Activated CD8-positive, alpha-beta memory T cell treated with anti-CD3 and anti-CD28 coated beads, Interleukin-2, amount 10 ng/mL, durations not matched to agents 7 days and 5 days (primary cell): ENCODE results near the gene CCDC171. TPM values are rescaled to one million over a fixed set of nuclear protein-coding genes. Genes with fewer than 3 reads are reported as not detected.

ENCODE experiments used
- ATAC-seq: fragments of 150-1000 bp; cut with Tn5 transposase; one replicate; pipeline ENCODE4 v1.10.0; 2021; ENCODE audit warnings: moderate library complexity
- CTCF ChIA-PET: fragments of 350-600 bp; sonication (Branson Sonifier 250); formaldehyde crosslinking; loops from one replicate; lab custom pipeline; 2021; ENCODE audit warnings: antibody characterized with exemption; lab: Charles Lee
- DNase-seq: peaks from one replicate; pipeline ENCODE4 v3.0.0-alpha.2; 2020
- H3K27ac Mint-ChIP-seq: one replicate; pipeline ENCODE4 v1.8.0; 2021; ENCODE audit warnings: mild to moderate bottlenecking, mixed read lengths
- H3K27me3 Mint-ChIP-seq: one replicate; pipeline ENCODE4 v1.8.0; 2021; ENCODE audit warnings: mixed read lengths
- H3K36me3 Mint-ChIP-seq: one replicate; pipeline ENCODE4 v1.8.0; 2021; ENCODE audit warnings: mild to moderate bottlenecking, mixed read lengths
- H3K4me1 Mint-ChIP-seq: one replicate; pipeline ENCODE4 v1.8.0; 2021; ENCODE audit warnings: mixed read lengths
- H3K4me3 Mint-ChIP-seq: one replicate; pipeline ENCODE4 v1.8.0; 2021; ENCODE audit warnings: mild to moderate bottlenecking, moderate library complexity, mixed read lengths
- H3K9me3 Mint-ChIP-seq: one replicate; pipeline ENCODE4 v1.8.0; 2022; ENCODE audit warnings: low read depth, mixed read lengths
- total RNA-seq, 2 experiments: library from RNA; stranded (reverse); gene quantifications; one replicate each; pipeline ENCODE4 v1.2.3, GENCODE V29; 2021

The CCDC171 gene
- total RNA-seq, 2 experiments from 2014 or later, result 2.5 to 2.9 TPM

GRCh38 chr9:15975101-15975778 is 422.4 kb downstream of the CCDC171 start:
- DNase-seq (no peak), ATAC-seq (no peak)
- Mint-ChIP-seq H3K36me3 (no peaks in the 10 kb centered on the region), H3K27me3 (no peaks in the 10 kb centered on the region), H3K27ac (no peak overlapping the region), H3K4me1 (no peaks in the 10 kb centered on the region), H3K4me3 (no peak overlapping the region), H3K9me3 (no peaks in the 10 kb centered on the region)
- CTCF ChIA-PET, result no interaction called here

GRCh38 chr9:15977438-15977837 is 424.6 kb downstream of the CCDC171 start:
- no peak overlapping the region for H3K27ac Mint-ChIP-seq
- ATAC-seq (no peak), DNase-seq (no peak)
- no peaks in the 10 kb centered on the region for H3K36me3 Mint-ChIP-seq
- H3K27me3 Mint-ChIP-seq, result no peaks in the 10 kb centered on the region
- H3K4me3 Mint-ChIP-seq, result no peak overlapping the region
- CTCF ChIA-PET, result no interaction called here
- no peaks in the 10 kb centered on the region for H3K4me1 Mint-ChIP-seq
- no peaks in the 10 kb centered on the region for H3K9me3 Mint-ChIP-seq

GRCh38 chr9:15982182-15982581 is 429.3 kb downstream of the CCDC171 start:
- DNase-seq (no peak), ATAC-seq (no peak)
- H3K36me3 Mint-ChIP-seq, result no peaks in the 10 kb centered on the region
- H3K9me3 Mint-ChIP-seq, result no peaks in the 10 kb centered on the region
- no peak overlapping the region for H3K4me3 Mint-ChIP-seq
- no peaks in the 10 kb centered on the region for H3K27me3 Mint-ChIP-seq
- no peak overlapping the region for H3K27ac Mint-ChIP-seq
- H3K4me1 Mint-ChIP-seq, result no peaks in the 10 kb centered on the region
- CTCF ChIA-PET, result no interaction called here

- peaks cover 5% of the 10 kb centered on the region for H3K9me3 Mint-ChIP-seq
- ATAC-seq, result no peak
- no peak overlapping the region for H3K27ac Mint-ChIP-seq
- H3K27me3 Mint-ChIP-seq, result no peaks in the 10 kb centered on the region
- DNase-seq, result no peak
- no peak overlapping the region for H3K4me3 Mint-ChIP-seq
- H3K4me1 Mint-ChIP-seq, result no peaks in the 10 kb centered on the region
- CTCF ChIA-PET, result no interaction called here
- H3K36me3 Mint-ChIP-seq, result no peaks in the 10 kb centered on the region
Measured at GRCh38 chr9:15999422-16000339, 446.8 kb downstream of the CCDC171 start.

- ATAC-seq (no peak), DNase-seq (no peak)
- Mint-ChIP-seq H3K27ac (no peak overlapping the region), H3K4me3 (no peak overlapping the region), H3K9me3 (peaks cover 5% of the 10 kb centered on the region), H3K36me3 (no peaks in the 10 kb centered on the region), H3K27me3 (no peaks in the 10 kb centered on the region), H3K4me1 (no peaks in the 10 kb centered on the region)
- CTCF ChIA-PET, result no interaction called here
Measured at GRCh38 chr9:16000811-16001210, 448.0 kb downstream of the CCDC171 start.

GRCh38 chr9:16001856-16002255 is 449.0 kb downstream of the CCDC171 start:
- H3K4me1 Mint-ChIP-seq, result no peaks in the 10 kb centered on the region
- DNase-seq, result no peak
- H3K9me3 Mint-ChIP-seq, result peaks cover 3% of the 10 kb centered on the region
- H3K36me3 Mint-ChIP-seq, result no peaks in the 10 kb centered on the region
- CTCF ChIA-PET, result no interaction called here
- no peak overlapping the region for H3K27ac Mint-ChIP-seq
- no peaks in the 10 kb centered on the region for H3K27me3 Mint-ChIP-seq
- no peak for ATAC-seq
- no peak overlapping the region for H3K4me3 Mint-ChIP-seq

- DNase-seq (no peak), ATAC-seq (no peak)
- no peaks in the 10 kb centered on the region for H3K36me3 Mint-ChIP-seq
- H3K4me3 Mint-ChIP-seq, result no peak overlapping the region
- no peak overlapping the region for H3K27ac Mint-ChIP-seq
- H3K27me3 Mint-ChIP-seq, result no peaks in the 10 kb centered on the region
- peaks cover 3% of the 10 kb centered on the region for H3K9me3 Mint-ChIP-seq
- CTCF ChIA-PET, result no interaction called here
- H3K4me1 Mint-ChIP-seq, result no peaks in the 10 kb centered on the region
Measured at GRCh38 chr9:16002816-16003215, 450.0 kb downstream of the CCDC171 start.

GRCh38 chr9:16003785-16004184 is 450.9 kb downstream of the CCDC171 start:
- no peaks in the 10 kb centered on the region for H3K27me3 Mint-ChIP-seq
- H3K9me3 Mint-ChIP-seq, result peaks cover 3% of the 10 kb centered on the region
- CTCF ChIA-PET, result no interaction called here
- no peaks in the 10 kb centered on the region for H3K4me1 Mint-ChIP-seq
- no peaks in the 10 kb centered on the region for H3K36me3 Mint-ChIP-seq
- no peak overlapping the region for H3K4me3 Mint-ChIP-seq
- ATAC-seq (no peak), DNase-seq (no peak)
- no peak overlapping the region for H3K27ac Mint-ChIP-seq

GRCh38 chr9:16004613-16005012 is 451.8 kb downstream of the CCDC171 start:
- DNase-seq, result no peak
- CTCF ChIA-PET, result no interaction called here
- Mint-ChIP-seq H3K36me3 (no peaks in the 10 kb centered on the region), H3K27ac (no peak overlapping the region), H3K9me3 (peaks cover 3% of the 10 kb centered on the region), H3K27me3 (no peaks in the 10 kb centered on the region), H3K4me1 (no peaks in the 10 kb centered on the region), H3K4me3 (no peak overlapping the region)
- ATAC-seq, result no peak

- H3K27ac Mint-ChIP-seq, result no peak overlapping the region
- no peaks in the 10 kb centered on the region for H3K36me3 Mint-ChIP-seq
- no peak overlapping the region for H3K4me3 Mint-ChIP-seq
- ATAC-seq (no peak), DNase-seq (no peak)
- H3K4me1 Mint-ChIP-seq, result no peaks in the 10 kb centered on the region
- CTCF ChIA-PET, result interaction anchor here (1.1 kb wide), 1 partner anchor 278 kb away, joined by 3 read pairs; no protein-coding TSS in a partner anchor
- peaks cover 3% of the 10 kb centered on the region for H3K9me3 Mint-ChIP-seq
- H3K27me3 Mint-ChIP-seq, result no peaks in the 10 kb centered on the region
Measured at GRCh38 chr9:16010221-16010620, 457.4 kb downstream of the CCDC171 start.

GRCh38 chr9:16012621-16013020 is 459.8 kb downstream of the CCDC171 start:
- H3K4me1 Mint-ChIP-seq, result no peaks in the 10 kb centered on the region
- peaks cover 3% of the 10 kb centered on the region for H3K9me3 Mint-ChIP-seq
- H3K27ac Mint-ChIP-seq, result no peak overlapping the region
- no peaks in the 10 kb centered on the region for H3K27me3 Mint-ChIP-seq
- CTCF ChIA-PET, result no interaction called here
- no peak overlapping the region for H3K4me3 Mint-ChIP-seq
- no peaks in the 10 kb centered on the region for H3K36me3 Mint-ChIP-seq
- DNase-seq, result no peak
- ATAC-seq, result no peak

- H3K4me1 Mint-ChIP-seq, result no peaks in the 10 kb centered on the region
- no peak overlapping the region for H3K27ac Mint-ChIP-seq
- ATAC-seq, result no peak
- DNase-seq, result no peak
- CTCF ChIA-PET, result no interaction called here
- no peak overlapping the region for H3K4me3 Mint-ChIP-seq
- no peaks in the 10 kb centered on the region for H3K36me3 Mint-ChIP-seq
- H3K9me3 Mint-ChIP-seq, result peaks cover 3% of the 10 kb centered on the region
- H3K27me3 Mint-ChIP-seq, result no peaks in the 10 kb centered on the region
Measured at GRCh38 chr9:16013366-16013765, 460.5 kb downstream of the CCDC171 start.

- Mint-ChIP-seq H3K27ac (no peak overlapping the region), H3K36me3 (no peaks in the 10 kb centered on the region), H3K4me1 (no peaks in the 10 kb centered on the region), H3K4me3 (no peak overlapping the region), H3K27me3 (no peaks in the 10 kb centered on the region), H3K9me3 (peaks cover 3% of the 10 kb centered on the region)
- CTCF ChIA-PET, result no interaction called here
- DNase-seq (no peak), ATAC-seq (no peak)
Measured at GRCh38 chr9:16013826-16014225, 461.0 kb downstream of the CCDC171 start.

- Mint-ChIP-seq H3K36me3 (no peaks in the 10 kb centered on the region), H3K4me1 (no peaks in the 10 kb centered on the region), H3K27me3 (no peaks in the 10 kb centered on the region), H3K27ac (no peak overlapping the region), H3K4me3 (no peak overlapping the region), H3K9me3 (peaks cover 3% of the 10 kb centered on the region)
- DNase-seq (no peak), ATAC-seq (no peak)
- CTCF ChIA-PET, result no interaction called here
Measured at GRCh38 chr9:16022228-16022627, 469.4 kb downstream of the CCDC171 start.
